ENCODE results near the gene NIM1K.
"Not testable (repeated sequence)": the region's sequence is repeated elsewhere in the genome, so short reads cannot be mapped to it uniquely, and the experiment has no call there.

The NIM1K gene

DNA sequence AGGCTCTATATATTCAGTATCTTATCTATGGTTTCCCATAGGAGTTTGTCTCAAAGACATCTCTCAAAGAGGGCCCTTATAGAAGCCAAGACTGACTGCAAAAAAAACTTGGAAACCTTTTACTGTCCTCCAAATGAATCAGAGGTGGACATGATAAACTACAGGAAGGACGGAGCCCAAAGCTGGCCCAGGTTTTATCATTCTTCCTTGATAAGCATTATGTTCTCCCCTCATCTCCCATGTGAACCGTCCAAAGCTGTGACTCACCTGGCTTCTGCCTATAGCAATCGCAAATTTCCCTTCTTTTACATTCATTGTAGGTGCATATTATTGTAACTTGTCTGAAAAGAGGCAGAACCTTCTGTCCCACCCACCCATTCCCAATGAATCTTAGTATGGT, 35.0 kb upstream of the NIM1K start:
- in situ Hi-C loops (cut with HindIII; ENCODE audit: low pct_ligation_motif_present, low sequenced_read_pairs), result no loop called here
- DNase-seq, result no peak
- H3K27me3 ChIP-seq (replicated peaks), result no peaks in the 10 kb centered on the region
- H3K27ac ChIP-seq, result no peak overlapping the region
- peaks cover 10% of the 10 kb centered on the region for H3K36me3 ChIP-seq (replicated peaks)
- H3K4me3 ChIP-seq (ENCODE audit: low read depth, low read length), result no peak overlapping the region
- TF ChIP-seq, protein P1, sequence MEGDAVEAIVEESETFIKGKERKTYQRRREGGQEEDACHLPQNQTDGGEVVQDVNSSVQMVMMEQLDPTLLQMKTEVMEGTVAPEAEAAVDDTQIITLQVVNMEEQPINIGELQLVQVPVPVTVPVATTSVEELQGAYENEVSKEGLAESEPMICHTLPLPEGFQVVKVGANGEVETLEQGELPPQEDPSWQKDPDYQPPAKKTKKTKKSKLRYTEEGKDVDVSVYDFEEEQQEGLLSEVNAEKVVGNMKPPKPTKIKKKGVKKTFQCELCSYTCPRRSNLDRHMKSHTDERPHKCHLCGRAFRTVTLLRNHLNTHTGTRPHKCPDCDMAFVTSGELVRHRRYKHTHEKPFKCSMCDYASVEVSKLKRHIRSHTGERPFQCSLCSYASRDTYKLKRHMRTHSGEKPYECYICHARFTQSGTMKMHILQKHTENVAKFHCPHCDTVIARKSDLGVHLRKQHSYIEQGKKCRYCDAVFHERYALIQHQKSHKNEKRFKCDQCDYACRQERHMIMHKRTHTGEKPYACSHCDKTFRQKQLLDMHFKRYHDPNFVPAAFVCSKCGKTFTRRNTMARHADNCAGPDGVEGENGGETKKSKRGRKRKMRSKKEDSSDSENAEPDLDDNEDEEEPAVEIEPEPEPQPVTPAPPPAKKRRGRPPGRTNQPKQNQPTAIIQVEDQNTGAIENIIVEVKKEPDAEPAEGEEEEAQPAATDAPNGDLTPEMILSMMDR (IDR thresholded peaks at IDR 0.05; ENCODE audit: low read depth, low read length, missing control alignments), result no peak

DNA sequence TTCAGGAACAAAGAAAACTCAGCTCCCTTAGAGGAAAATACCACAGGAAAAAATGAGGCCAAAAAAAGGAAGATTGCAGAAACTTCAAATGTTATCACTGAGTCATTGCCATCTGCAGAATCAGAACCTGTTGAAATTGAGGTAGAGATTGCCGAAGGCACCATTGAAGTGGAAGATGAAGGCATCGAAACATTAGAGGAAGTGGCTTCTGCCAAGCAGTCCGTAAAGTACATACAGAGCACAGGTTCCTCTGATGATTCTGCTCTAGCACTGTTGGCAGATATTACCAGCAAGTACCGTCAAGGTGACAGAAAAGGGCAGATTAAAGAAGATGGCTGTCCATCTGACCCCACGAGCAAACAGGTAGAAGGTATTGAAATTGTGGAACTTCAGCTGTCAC, 30.8 kb upstream of the NIM1K start:
- in situ Hi-C loops (cut with HindIII; ENCODE audit: low pct_ligation_motif_present, low sequenced_read_pairs), result no loop called here
- H3K4me3 ChIP-seq (ENCODE audit: low read depth, low read length), result no peak overlapping the region
- TF ChIP-seq, protein P1 (IDR thresholded peaks at IDR 0.05; ENCODE audit: low read depth, low read length, missing control alignments), result no peak
- no peak overlapping the region for H3K27ac ChIP-seq
- no peak for DNase-seq
- H3K36me3 ChIP-seq (replicated peaks), result peaks cover 21% of the 10 kb centered on the region
- no peaks in the 10 kb centered on the region for H3K27me3 ChIP-seq (replicated peaks)

GRCh38 chr5:43164801-43165200, 27.2 kb upstream of the NIM1K start:
- peaks cover 28% of the 10 kb centered on the region for H3K36me3 ChIP-seq (replicated peaks)
- DNase-seq; H3K27ac ChIP-seq; in situ Hi-C loops (cut with HindIII; ENCODE audit: low pct_ligation_motif_present, low sequenced_read_pairs); H3K27me3 ChIP-seq (replicated peaks); H3K4me3 ChIP-seq (ENCODE audit: low read depth, low read length): not testable (repeated sequence)

DNA sequence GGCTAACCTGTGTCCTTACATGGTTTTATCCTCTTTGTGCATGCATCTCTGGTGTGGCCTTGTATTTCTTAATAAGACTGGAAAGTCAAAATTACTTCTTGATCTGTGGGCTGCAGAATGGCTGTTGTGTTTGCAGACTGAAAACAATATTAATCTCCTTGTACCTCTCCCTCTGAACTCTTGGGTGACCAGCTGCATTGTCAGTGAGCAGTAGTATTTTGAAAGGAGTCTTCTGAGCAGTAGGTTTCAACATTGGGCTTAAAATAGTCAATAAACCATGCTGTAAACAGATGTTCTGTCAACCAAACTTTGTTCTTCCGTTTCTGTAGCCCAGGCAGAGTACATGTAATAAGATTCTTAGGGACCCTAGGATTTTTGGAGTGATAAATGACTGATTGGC, 26.7 kb upstream of the NIM1K start:
- in situ Hi-C loops (cut with HindIII; ENCODE audit: low pct_ligation_motif_present, low sequenced_read_pairs), result no loop called here
- Histone ChIP-seq H3K27ac (no peak overlapping the region), H3K4me3 (ENCODE audit: low read depth, low read length) (no peak overlapping the region), H3K27me3 (replicated peaks) (no peaks in the 10 kb centered on the region), H3K36me3 (replicated peaks) (peaks cover 28% of the 10 kb centered on the region)
- TF ChIP-seq, protein P1 (IDR thresholded peaks at IDR 0.05; ENCODE audit: low read depth, low read length, missing control alignments), result no peak
- no peak for DNase-seq

DNA sequence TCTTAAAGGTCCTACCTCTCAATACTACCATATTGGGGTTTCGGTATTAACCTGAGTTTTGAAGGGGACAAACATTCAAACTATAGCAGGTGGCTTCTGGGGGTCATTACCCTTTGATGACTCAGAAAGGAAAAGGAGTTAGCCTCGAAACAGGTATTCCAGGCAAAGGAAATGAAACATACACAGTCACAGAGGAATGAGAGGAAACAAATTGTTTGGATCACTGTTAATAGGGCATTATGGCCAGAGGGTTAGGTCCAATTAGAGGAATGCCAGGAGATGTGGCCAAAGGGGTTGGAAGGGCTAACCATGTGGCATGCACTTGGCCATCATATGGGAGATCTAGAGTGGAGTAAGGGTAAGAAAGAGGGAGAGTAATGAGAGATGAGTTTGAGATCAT, 23.9 kb upstream of the NIM1K start:
- H3K27ac ChIP-seq, result no peak overlapping the region
- H3K27me3 ChIP-seq (replicated peaks), result no peaks in the 10 kb centered on the region
- in situ Hi-C loops (cut with HindIII; ENCODE audit: low pct_ligation_motif_present, low sequenced_read_pairs), result no loop called here
- TF ChIP-seq, protein P1 (IDR thresholded peaks at IDR 0.05; ENCODE audit: low read depth, low read length, missing control alignments), result no peak
- peaks cover 17% of the 10 kb centered on the region for H3K36me3 ChIP-seq (replicated peaks)
- DNase-seq, result no peak
- no peak overlapping the region for H3K4me3 ChIP-seq (ENCODE audit: low read depth, low read length)

- Histone ChIP-seq H3K4me3 (ENCODE audit: low read depth, low read length) (no peak overlapping the region), H3K36me3 (replicated peaks) (peaks cover 22% of the 10 kb centered on the region), H3K27me3 (replicated peaks) (no peaks in the 10 kb centered on the region), H3K27ac (no peak overlapping the region)
- TF ChIP-seq, protein P1 (IDR thresholded peaks at IDR 0.05; ENCODE audit: low read depth, low read length, missing control alignments), result no peak
- in situ Hi-C loops (cut with HindIII; ENCODE audit: low pct_ligation_motif_present, low sequenced_read_pairs), result no loop called here
- DNase-seq, result no peak
Measured at GRCh38 chr5:43171451-43171850, 20.6 kb upstream of the NIM1K start.
